Thyroid gland (tissue), 4 donors: Measurements from ENCODE around the gene PI4K2A. TPM values are rescaled to one million over a fixed set of nuclear protein-coding genes. Genes with fewer than 3 reads are reported as not detected.

Experiments
- DNase-seq, 2 donors: peaks; one replicate each; pipeline ENCODE4 v3.0.0-alpha.2; 2019
- H3K27ac ChIP-seq, 3 donors: fragments of 200-600 bp; sonication (generic); 1 replicate in 2 of 3; 2 replicates in 1 of 3; pipeline ENCODE4 v1.5.1; 2016 to 2019; ENCODE audit warnings: mild to moderate bottlenecking in 1 of 3, moderate library complexity in 1 of 3
- H3K27me3 ChIP-seq: fragments of 200-600 bp; sonication (generic); one replicate; pipeline ENCODE4 v1.5.1; 2019
- H3K36me3 ChIP-seq, 2 donors: fragments of 200-600 bp; sonication (generic); one replicate each; pipeline ENCODE4 v1.5.1; 2016 to 2019
- H3K4me1 ChIP-seq, 2 donors: fragments of 200-600 bp; sonication (generic); one replicate each; pipeline ENCODE4 v1.5.1; 2017 to 2019
- H3K4me3 ChIP-seq, 3 donors: fragments of 200-600 bp; sonication (generic); replicated peaks in 1 of 3; 1 replicate in 2 of 3; 2 replicates in 1 of 3; pipeline ENCODE4 v1.5.1; 2016; ENCODE audit warnings: mild to moderate bottlenecking in 1 of 3
- H3K9me3 ChIP-seq: fragments of 200-600 bp; sonication (generic); one replicate; pipeline ENCODE4 v1.5.1; 2017
- CTCF ChIP-seq, 6 experiments: fragments of 200-600 bp in 3 of 6; fragments of 450-650 bp in 3 of 6; sonication (generic) in 3 of 6; IDR thresholded peaks; one replicate each; pipeline ENCODE4 v1.5.1; 2016 to 2019; ENCODE audit warnings: antibody characterized with exemption in 6 of 6, mild to moderate bottlenecking in 2 of 6, inconsistent platforms in 1 of 6, moderate library complexity in 1 of 6
- POLR2A ChIP-seq, 2 donors: fragments of 450-650 bp; IDR thresholded peaks; one replicate each; pipeline ENCODE4 v1.6.1; 2017; ENCODE audit warnings: antibody characterized with exemption in 2 of 2, mild to moderate bottlenecking in 2 of 2, moderate library complexity in 1 of 2
- WGBS, 2 donors: methylation state at CpG; one replicate each; pipeline ENCODE4 v1.1.5; 2017; 5-methylcytosine and 5-hydroxymethylcytosine counted together
- intact Hi-C: fragments of 100-400 bp; cut with DNase I; formaldehyde crosslinking; loops from one replicate; pipeline ENCODE4 v1.15.1; 2023
- total RNA-seq, 4 donors: library from RNA; depleted of rRNA; stranded (reverse); fragments of >200 nt; gene quantifications; one replicate each; pipeline ENCODE4 v1.2.3, GENCODE V29; 2016

The PI4K2A gene
- total RNA-seq, 4 donors from 2014 or later = 19.9 to 31.3 (median 24.1) TPM

GRCh38 chr10:97723001-97723400 is 82.5 kb downstream of the PI4K2A start:
- Histone ChIP-seq H3K4me1 (peaks cover 11 to 16% of the 10 kb centered on the region in 2 donors), H3K27ac (no peak overlapping the region), H3K27me3 (no peaks in the 10 kb centered on the region), H3K36me3 (no peaks in the 10 kb centered on the region), H3K4me3 (no peak overlapping the region), H3K9me3 (no peaks in the 10 kb centered on the region)
- TF ChIP-seq CTCF (IDR thresholded peaks at IDR 0.05) = no peak
- no peak for TF ChIP-seq POLR2A (IDR thresholded peaks at IDR 0.05)
- no peak for DNase-seq
- intact Hi-C loops = no loop called here
- WGBS, 2 donors = 83 to 90% methylated on average over 3 of the region's 3 CpGs

- Histone ChIP-seq H3K9me3 (no peaks in the 10 kb centered on the region), H3K36me3 (no peaks in the 10 kb centered on the region), H3K4me3 (no peak overlapping the region), H3K27me3 (no peaks in the 10 kb centered on the region), H3K27ac (no peak overlapping the region), H3K4me1 (peaks cover 0 to 2% of the 10 kb centered on the region in 2 donors)
- intact Hi-C loops = no loop called here
- whole genome bisulfite sequencing, 2 donors = 61 to 69% methylated on average over 5 of the region's 5 CpGs
- TF ChIP-seq POLR2A (IDR thresholded peaks at IDR 0.05) = no peak
- TF ChIP-seq CTCF (IDR thresholded peaks at IDR 0.05) = no peak
- DNase-seq = no peak
Observed at GRCh38 chr10:97724341-97724941, 84.0 kb downstream of the PI4K2A start.

Other genes with a start within 250 kb of the PI4K2A start
- 10 to 100 TPM in 3 of 4 donors, 1 to 10 TPM in 1; 8.3 to 27.4 (median 15.0) TPM for gene RRP12, start 239.3 kb upstream of the PI4K2A start, total RNA-seq
- gene PGAM1, start 214.5 kb upstream of the PI4K2A start, total RNA-seq = 100 to 1,000 TPM; 157 to 269 (median 191) TPM
- 10 to 100 TPM; 23.6 to 51.1 (median 29.2) TPM for gene EXOSC1, start 194.7 kb upstream of the PI4K2A start, total RNA-seq
- 10 to 100 TPM; 36.1 to 52.5 (median 36.5) TPM for gene ZDHHC16, start 194.5 kb upstream of the PI4K2A start, total RNA-seq
- 10 to 100 TPM; 64.7 to 85.7 (median 75.2) TPM for gene MMS19, start 142.2 kb upstream of the PI4K2A start, total RNA-seq
- gene UBTD1, start 141.7 kb upstream of the PI4K2A start, total RNA-seq = 10 to 100 TPM in 3 of 4 donors, 1 to 10 TPM in 1; 7.8 to 27.8 (median 20.0) TPM
- gene ANKRD2, start 67.9 kb upstream of the PI4K2A start, total RNA-seq = not detected
- 1 to 10 TPM in 2 of 4 donors, under 1 TPM in 2; 0.67 to 4.5 (median 0.93) TPM for gene HOGA1, start 56.3 kb upstream of the PI4K2A start, total RNA-seq
- gene C10orf62, start 51.0 kb upstream of the PI4K2A start, total RNA-seq = 1 to 10 TPM in 2 of 4 donors, not detected in 2; 1.0 to 1.1 TPM
- gene MORN4, start 7.2 kb upstream of the PI4K2A start, total RNA-seq = 10 to 100 TPM in 2 of 4 donors, 1 to 10 TPM in 2; 4.6 to 18.9 (median 9.7) TPM
- gene AVPI1, start 46.6 kb downstream of the PI4K2A start, total RNA-seq = 10 to 100 TPM in 2 of 4 donors, 1 to 10 TPM in 2; 6.7 to 17.8 (median 11.2) TPM
- gene MARVELD1, start 73.1 kb downstream of the PI4K2A start, total RNA-seq = 10 to 100 TPM in 2 of 4 donors, 1 to 10 TPM in 2; 6.0 to 46.6 (median 10.5) TPM
- 10 to 100 TPM; 18.4 to 43.5 (median 24.8) TPM for gene ZFYVE27, start 96.5 kb downstream of the PI4K2A start, total RNA-seq
- gene SFRP5, start 131.3 kb downstream of the PI4K2A start, total RNA-seq = under 1 TPM in 2 of 4 donors, not detected in 2; 0.22 to 0.40 TPM
- under 1 TPM; under 0.01 to 0.81 (median 0.39) TPM for gene GOLGA7B, start 209.2 kb downstream of the PI4K2A start, total RNA-seq